Endothelial cell of hepatic sinusoid (primary cell): Measurements from ENCODE around the gene GPR4.

Source experiments
- in situ Hi-C: cut with HindIII; loops from 2 replicates; pipeline ENCODE4 v1.10.0; 2017; ENCODE audit warnings: low sequenced_read_pairs

Gene GPR4

GRCh38 chr19:45591004-45591637 lies 10.9 kb downstream of the GPR4 start:
- in situ Hi-C loops, result no loop called here

- in situ Hi-C loops, result no loop called here
Measured at GRCh38 chr19:45590300-45591003, 11.6 kb downstream of the GPR4 start.

- in situ Hi-C loops, result no loop called here
Measured at GRCh38 chr19:45589768-45590167, 12.2 kb downstream of the GPR4 start.

GRCh38 chr19:45587873-45588272 lies 14.1 kb downstream of the GPR4 start:
- in situ Hi-C loops, result no loop called here

- in situ Hi-C loops, result no loop called here
Measured at GRCh38 chr19:45585158-45585577, 16.8 kb downstream of the GPR4 start.

GRCh38 chr19:45584332-45585157 lies 17.5 kb downstream of the GPR4 start, which contains the start of gene OPA3:
OPA3 (minus strand) TSS chr19:45584802; CDS start chr19:45584764, 38 bp downstream.
- in situ Hi-C loops, result no loop called here

GRCh38 chr19:45581576-45581975 lies 20.4 kb downstream of the GPR4 start:
- in situ Hi-C loops, result no loop called here

- in situ Hi-C loops, result no loop called here
Measured at GRCh38 chr19:45578861-45579260, 23.2 kb downstream of the GPR4 start.

GRCh38 chr19:45577111-45577905 lies 24.7 kb downstream of the GPR4 start:
- in situ Hi-C loops, result no loop called here

GRCh38 chr19:45576682-45577081 lies 25.3 kb downstream of the GPR4 start:
- in situ Hi-C loops, result no loop called here

- in situ Hi-C loops, result no loop called here
Measured at GRCh38 chr19:45575216-45575615, 26.8 kb downstream of the GPR4 start.

- in situ Hi-C loops, result no loop called here
Measured at GRCh38 chr19:45574526-45574925, 27.5 kb downstream of the GPR4 start.

GRCh38 chr19:45571457-45572220 lies 30.4 kb downstream of the GPR4 start:
- in situ Hi-C loops, result no loop called here

- in situ Hi-C loops, result no loop called here
Measured at GRCh38 chr19:45569619-45570421, 32.2 kb downstream of the GPR4 start.

GRCh38 chr19:45568732-45569131 lies 33.3 kb downstream of the GPR4 start:
- in situ Hi-C loops, result no loop called here

- in situ Hi-C loops, result no loop called here
Measured at GRCh38 chr19:45567609-45568008, 34.4 kb downstream of the GPR4 start.

GRCh38 chr19:45564131-45564780 lies 37.8 kb downstream of the GPR4 start:
- in situ Hi-C loops, result no loop called here

GRCh38 chr19:45560686-45561085 lies 41.3 kb downstream of the GPR4 start:
- in situ Hi-C loops, result no loop called here

GRCh38 chr19:45560038-45560437 lies 42.0 kb downstream of the GPR4 start:
- in situ Hi-C loops, result no loop called here
